ENCODE data around the gene COL24A1. TPM values are rescaled to one million over a fixed set of nuclear protein-coding genes. Genes with fewer than 3 reads are reported as not detected.
"Not testable (repeated sequence)": the region's sequence is repeated elsewhere in the genome, so short reads cannot be mapped to it uniquely, and the experiment has no call there.

Gene COL24A1
- total and polyA plus RNA-seq, 2 of the 13 experiments (the other 11 are each of a cell fraction or from before 2014, with no cell fraction given): 0.04 to 0.13 TPM

GRCh38 chr1:86082183-86082582 is 74.4 kb downstream of the COL24A1 start:
- CTCF ChIA-PET (ENCODE audit: low intra/inter-chr PET ratio, low total read pairs): no interaction called here

GRCh38 chr1:86072474-86072873 is 84.1 kb downstream of the COL24A1 start:
- H2AFZ ChIP-seq (ENCODE audit: low read length); BruUV-seq (replicated peaks); H3K36me3 ChIP-seq (replicated peaks in 1 of 2; ENCODE audit: control insufficient read depth in 1 of 2, insufficient read depth in 2 of 2, low read length in 2 of 2); H3K27me3 ChIP-seq (ENCODE audit: control insufficient read depth in 1 of 2, insufficient read depth in 2 of 2, low read length in 2 of 2); FAIRE-seq; ATAC-seq; CTCF ChIA-PET (ENCODE audit: low intra/inter-chr PET ratio, low total read pairs); H3K9me3 ChIP-seq (ENCODE audit: low read length); H3K4me2 ChIP-seq (ENCODE audit: low read depth, low read length); intact Hi-C loops (cut with micrococcal nuclease; ENCODE audit: unreplicated experiment); DNase-seq (ENCODE audit: low spot score); H4K20me1 ChIP-seq (ENCODE audit: insufficient read depth, low read length); H3K4me3 ChIP-seq (replicated peaks in 1 of 3; ENCODE audit: insufficient read depth in 1 of 3, low read depth in 2 of 3, low read length in 3 of 3); in situ Hi-C loops (cut with HindIII; ENCODE audit: extremely low pct_ligation_motif_present, low pct_unique_long_range_greater_than_20kb); H3K9ac ChIP-seq (ENCODE audit: insufficient read depth, low read depth, low read length); POLR2A ChIA-PET; H3K27ac ChIP-seq (ENCODE audit: extremely low read length, insufficient read depth, low read length); H3K79me2 ChIP-seq (ENCODE audit: insufficient read depth, low read length); H3K4me1 ChIP-seq (ENCODE audit: insufficient read depth, low read length): not testable (repeated sequence)
- WGBS (ENCODE audit: low lambda C conversion rate): 4% methylated on average over 4 of the region's 6 CpGs

More at GRCh38 chr1:86082183-86082582, 74.4 kb downstream of the COL24A1 start:
- FAIRE-seq (no peak), ATAC-seq (peak; percentile 58; the same call in 2 of the 3 replicates), DNase-seq (ENCODE audit: low spot score) (no peak)
- Histone ChIP-seq H3K27ac (ENCODE audit: extremely low read length, insufficient read depth, low read length) (no peak overlapping the region), H3K36me3 (replicated peaks in 1 of 2; ENCODE audit: control insufficient read depth in 1 of 2, insufficient read depth in 2 of 2, low read length in 2 of 2) (no peaks in the 10 kb centered on the region), H3K79me2 (ENCODE audit: insufficient read depth, low read length) (no peaks in the 10 kb centered on the region), H3K9me3 (ENCODE audit: low read length) (no peaks in the 10 kb centered on the region), H3K4me3 (replicated peaks in 1 of 3; ENCODE audit: insufficient read depth in 1 of 3, low read depth in 2 of 3, low read length in 3 of 3) (no peak overlapping the region), H3K4me2 (ENCODE audit: low read depth, low read length) (no peak overlapping the region), H3K4me1 (ENCODE audit: insufficient read depth, low read length) (no peaks in the 10 kb centered on the region), H2AFZ (ENCODE audit: low read length) (no peak overlapping the region), H3K9ac (ENCODE audit: insufficient read depth, low read depth, low read length) (no peak overlapping the region), H3K27me3 (ENCODE audit: control insufficient read depth in 1 of 2, insufficient read depth in 2 of 2, low read length in 2 of 2) (no peaks in the 10 kb centered on the region; a peak in 1 of 5 replicates), H4K20me1 (ENCODE audit: insufficient read depth, low read length) (no peaks in the 10 kb centered on the region)
- no peak for TF ChIP-seq SRSF1 (optimal IDR thresholded peaks at IDR 0.05; ENCODE audit: low read depth, low read length)
- TF ChIP-seq XRCC5 (optimal IDR thresholded peaks at IDR 0.05; ENCODE audit: low read length): no peak
- no peak for TF ChIP-seq ZNF781 (CRISPR knock-in tag; IDR thresholded peaks at IDR 0.05; ENCODE audit: borderline replicate concordance, not compliant biosample characterization)
- TF ChIP-seq, protein P1, sequence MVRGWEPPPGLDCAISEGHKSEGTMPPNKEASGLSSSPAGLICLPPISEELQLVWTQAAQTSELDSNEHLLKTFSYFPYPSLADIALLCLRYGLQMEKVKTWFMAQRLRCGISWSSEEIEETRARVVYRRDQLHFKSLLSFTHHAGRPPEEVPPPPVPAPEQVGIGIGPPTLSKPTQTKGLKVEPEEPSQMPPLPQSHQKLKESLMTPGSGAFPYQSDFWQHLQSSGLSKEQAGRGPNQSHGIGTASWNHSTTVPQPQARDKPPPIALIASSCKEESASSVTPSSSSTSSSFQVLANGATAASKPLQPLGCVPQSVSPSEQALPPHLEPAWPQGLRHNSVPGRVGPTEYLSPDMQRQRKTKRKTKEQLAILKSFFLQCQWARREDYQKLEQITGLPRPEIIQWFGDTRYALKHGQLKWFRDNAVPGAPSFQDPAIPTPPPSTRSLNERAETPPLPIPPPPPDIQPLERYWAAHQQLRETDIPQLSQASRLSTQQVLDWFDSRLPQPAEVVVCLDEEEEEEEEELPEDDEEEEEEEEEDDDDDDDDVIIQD (CRISPR knock-in tag; IDR thresholded peaks at IDR 0.05; ENCODE audit: low read depth): no peak
- no TSS peak for BruUV-seq (replicated peaks)
- in situ Hi-C loops (cut with HindIII; ENCODE audit: extremely low pct_ligation_motif_present, low pct_unique_long_range_greater_than_20kb): no loop called here
- POLR2A ChIA-PET: no interaction called here
- intact Hi-C loops (cut with micrococcal nuclease; ENCODE audit: unreplicated experiment): no loop called here

DNA sequence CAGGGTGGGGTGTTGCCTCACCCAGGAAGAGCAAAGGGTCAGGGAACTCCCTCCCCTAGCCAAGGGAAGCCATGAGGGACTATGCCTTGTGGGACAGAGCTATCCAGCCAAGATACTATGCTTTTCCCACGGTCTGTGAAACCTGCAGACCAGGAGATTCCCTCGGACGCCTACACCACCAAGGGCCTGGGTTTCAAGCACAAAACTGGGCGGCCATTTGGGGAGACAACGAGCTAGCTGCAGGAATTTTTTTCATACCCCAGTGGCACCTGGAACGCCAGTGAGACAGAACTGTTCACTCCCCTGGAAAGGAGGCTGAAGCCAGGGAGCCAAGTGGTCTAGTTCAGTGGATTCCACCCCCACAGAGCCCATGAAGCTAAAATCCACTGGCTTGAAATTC is 84.7 kb downstream of the COL24A1 start:
- H3K9me3 ChIP-seq (ENCODE audit: low read length); H3K9ac ChIP-seq (ENCODE audit: insufficient read depth, low read depth, low read length); FAIRE-seq; intact Hi-C loops (cut with micrococcal nuclease; ENCODE audit: unreplicated experiment); BruUV-seq (replicated peaks); H3K4me2 ChIP-seq (ENCODE audit: low read depth, low read length); H2AFZ ChIP-seq (ENCODE audit: low read length); ATAC-seq; H3K36me3 ChIP-seq (replicated peaks in 1 of 2; ENCODE audit: control insufficient read depth in 1 of 2, insufficient read depth in 2 of 2, low read length in 2 of 2); H3K4me1 ChIP-seq (ENCODE audit: insufficient read depth, low read length); H3K4me3 ChIP-seq (replicated peaks in 1 of 3; ENCODE audit: insufficient read depth in 1 of 3, low read depth in 2 of 3, low read length in 3 of 3); H3K27ac ChIP-seq (ENCODE audit: extremely low read length, insufficient read depth, low read length); in situ Hi-C loops (cut with HindIII; ENCODE audit: extremely low pct_ligation_motif_present, low pct_unique_long_range_greater_than_20kb); H3K27me3 ChIP-seq (ENCODE audit: control insufficient read depth in 1 of 2, insufficient read depth in 2 of 2, low read length in 2 of 2); H3K79me2 ChIP-seq (ENCODE audit: insufficient read depth, low read length); CTCF ChIA-PET (ENCODE audit: low intra/inter-chr PET ratio, low total read pairs); POLR2A ChIA-PET; H4K20me1 ChIP-seq (ENCODE audit: insufficient read depth, low read length); DNase-seq (ENCODE audit: low spot score): not testable (repeated sequence)
- WGBS (ENCODE audit: low lambda C conversion rate): 0% methylated on average over 2 of the region's 6 CpGs
